ENCODE results near the gene MCF2L.

MCF2L gene

DNA sequence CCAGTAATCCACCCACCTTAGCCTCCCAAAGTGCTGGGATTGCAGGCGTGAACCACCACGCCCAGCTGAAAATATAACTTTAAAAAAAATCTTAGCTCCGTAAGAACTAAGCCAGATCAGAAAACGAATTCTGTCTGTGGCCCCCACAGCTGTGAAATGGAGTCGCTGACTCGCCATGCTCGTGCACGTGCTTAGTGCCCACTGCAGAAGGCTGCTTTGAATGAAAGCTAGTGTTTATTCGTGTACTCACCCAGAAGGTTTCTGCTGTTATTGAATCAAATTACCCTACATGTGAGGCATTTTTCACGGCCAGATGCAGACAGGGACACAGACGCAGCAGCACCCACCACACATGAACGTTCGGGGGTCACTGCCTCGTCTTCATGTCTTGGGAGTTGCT, 74.9 kb downstream of the MCF2L start:
- TF ChIP-seq, protein P1, sequence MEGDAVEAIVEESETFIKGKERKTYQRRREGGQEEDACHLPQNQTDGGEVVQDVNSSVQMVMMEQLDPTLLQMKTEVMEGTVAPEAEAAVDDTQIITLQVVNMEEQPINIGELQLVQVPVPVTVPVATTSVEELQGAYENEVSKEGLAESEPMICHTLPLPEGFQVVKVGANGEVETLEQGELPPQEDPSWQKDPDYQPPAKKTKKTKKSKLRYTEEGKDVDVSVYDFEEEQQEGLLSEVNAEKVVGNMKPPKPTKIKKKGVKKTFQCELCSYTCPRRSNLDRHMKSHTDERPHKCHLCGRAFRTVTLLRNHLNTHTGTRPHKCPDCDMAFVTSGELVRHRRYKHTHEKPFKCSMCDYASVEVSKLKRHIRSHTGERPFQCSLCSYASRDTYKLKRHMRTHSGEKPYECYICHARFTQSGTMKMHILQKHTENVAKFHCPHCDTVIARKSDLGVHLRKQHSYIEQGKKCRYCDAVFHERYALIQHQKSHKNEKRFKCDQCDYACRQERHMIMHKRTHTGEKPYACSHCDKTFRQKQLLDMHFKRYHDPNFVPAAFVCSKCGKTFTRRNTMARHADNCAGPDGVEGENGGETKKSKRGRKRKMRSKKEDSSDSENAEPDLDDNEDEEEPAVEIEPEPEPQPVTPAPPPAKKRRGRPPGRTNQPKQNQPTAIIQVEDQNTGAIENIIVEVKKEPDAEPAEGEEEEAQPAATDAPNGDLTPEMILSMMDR (IDR thresholded peaks at IDR 0.05; ENCODE audit: low read depth, low read length, missing control alignments) = no peak
- no peak overlapping the region for H3K4me3 ChIP-seq (ENCODE audit: low read depth, low read length)
- no peak for DNase-seq (ENCODE audit: low read depth)

DNA sequence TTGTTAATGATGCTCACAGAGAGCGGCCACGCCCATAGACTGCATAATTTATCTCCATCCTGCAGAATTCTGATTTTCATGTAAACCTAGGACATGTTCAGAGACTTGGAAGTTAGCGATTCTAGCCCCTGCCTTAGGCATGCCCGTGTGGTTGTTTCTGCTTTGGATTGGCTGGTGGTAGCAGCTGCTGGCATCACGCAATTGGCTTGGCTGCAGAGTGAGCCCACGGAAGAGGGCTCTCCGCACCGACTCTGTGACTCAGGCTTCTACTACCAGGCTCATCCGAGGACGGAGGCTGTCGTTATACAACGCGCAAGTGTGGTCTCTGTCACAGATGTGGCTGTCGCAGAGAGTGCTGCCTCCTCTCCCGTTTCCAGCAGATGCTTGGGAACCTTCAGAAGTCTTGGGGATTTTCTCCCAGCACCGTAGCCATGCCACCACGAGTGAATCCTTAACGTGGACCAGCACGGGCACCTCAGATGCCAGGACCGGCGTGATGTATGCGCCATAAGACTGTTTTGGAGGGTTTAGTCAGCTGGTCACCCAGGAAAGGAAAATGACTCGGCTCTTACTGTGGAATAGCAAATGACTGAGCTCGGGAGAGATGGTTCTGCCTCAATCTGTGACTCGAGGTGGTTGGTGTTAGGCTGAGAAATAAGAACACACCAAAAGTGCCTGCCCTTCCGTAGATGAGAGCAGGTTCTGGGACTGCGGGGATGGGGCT, 75.5 kb downstream of the MCF2L start:
- TF ChIP-seq, protein P1 (IDR thresholded peaks at IDR 0.05; ENCODE audit: low read depth, low read length, missing control alignments) = no peak
- no peak for DNase-seq (ENCODE audit: low read depth)
- no peak overlapping the region for H3K4me3 ChIP-seq (ENCODE audit: low read depth, low read length)

DNA sequence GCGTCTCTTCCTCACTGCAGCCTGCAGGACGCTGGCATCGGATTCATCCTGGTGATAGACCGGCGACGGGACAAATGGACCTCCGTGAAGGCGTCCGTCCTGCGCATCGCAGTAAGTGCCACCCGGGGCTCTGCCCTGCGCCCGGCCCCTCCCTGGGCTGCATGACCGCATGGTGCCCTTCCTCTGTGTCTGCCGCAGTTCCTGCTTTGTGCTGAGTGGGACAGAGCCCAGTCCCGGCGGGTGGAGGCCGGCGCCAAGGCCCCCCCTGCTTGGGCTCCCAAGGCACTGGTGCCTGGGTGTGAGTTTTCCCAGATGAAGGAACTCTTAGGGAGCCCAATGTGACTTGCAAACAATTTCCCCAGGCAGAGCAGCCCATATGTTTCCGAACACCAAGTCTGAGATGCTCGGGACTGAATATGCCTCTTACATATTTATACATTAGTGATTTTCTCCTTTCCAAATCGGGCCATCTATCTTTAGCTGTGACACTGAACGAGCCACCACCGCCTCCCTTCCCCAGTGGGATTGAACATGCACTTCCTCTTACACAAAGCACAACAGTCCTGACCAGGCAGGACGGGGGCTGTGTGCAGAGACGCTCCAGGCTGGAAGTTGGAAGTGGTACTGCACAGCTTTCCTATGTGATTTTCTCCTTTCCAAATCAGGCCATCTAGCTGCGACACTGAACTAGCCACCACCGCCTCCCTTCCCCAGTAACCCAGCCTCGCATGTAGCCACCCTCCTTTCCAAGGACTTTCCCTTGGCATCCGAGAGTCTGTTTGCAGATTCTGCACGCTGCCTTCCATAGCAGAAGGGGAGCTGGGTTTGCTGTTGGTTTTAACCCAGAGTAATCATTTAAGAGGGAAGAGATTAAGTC, 76.5 kb downstream of the MCF2L start:
- DNase-seq (ENCODE audit: low read depth) = no peak
- H3K4me3 ChIP-seq (ENCODE audit: low read depth, low read length) = no peak overlapping the region
- TF ChIP-seq, protein P1 (IDR thresholded peaks at IDR 0.05; ENCODE audit: low read depth, low read length, missing control alignments) = no peak

DNA sequence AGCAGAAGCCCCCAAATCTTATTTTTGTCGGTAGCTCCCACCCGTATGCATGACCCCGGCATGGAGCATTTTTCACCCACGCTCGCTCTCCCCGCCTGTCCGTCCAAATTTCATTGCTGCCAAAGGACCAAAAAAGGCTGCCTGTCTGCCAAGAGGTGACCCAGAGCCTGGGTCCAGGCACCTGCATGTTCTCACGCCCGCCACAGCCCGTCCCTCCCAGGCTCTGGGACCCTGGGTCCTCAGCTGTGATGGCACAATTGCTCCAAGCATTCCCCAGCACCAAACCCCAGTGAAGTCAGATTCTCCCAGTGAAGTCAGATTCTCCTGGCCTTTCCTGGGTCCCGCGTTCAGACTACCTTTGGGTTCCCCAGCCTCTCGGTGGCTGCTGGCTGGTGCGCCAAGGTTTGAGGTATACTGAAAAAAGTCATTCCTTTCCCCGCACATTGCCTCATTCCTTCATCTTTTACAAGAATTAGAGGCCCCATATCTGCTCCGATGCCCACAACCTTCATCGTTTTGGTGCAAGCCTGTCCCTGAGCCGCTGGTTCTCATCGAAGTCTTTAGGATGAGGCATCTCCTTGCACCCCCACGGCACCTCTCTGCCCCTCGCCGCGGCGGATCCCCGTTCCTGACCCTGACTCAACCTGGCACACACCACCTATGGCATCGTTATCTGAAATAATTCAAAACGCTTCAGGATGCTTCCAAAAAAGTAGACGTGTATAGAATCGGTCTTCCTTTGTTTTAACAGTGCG, 77.3 kb downstream of the MCF2L start:
- no peak for DNase-seq (ENCODE audit: low read depth)
- no peak overlapping the region for H3K4me3 ChIP-seq (ENCODE audit: low read depth, low read length)
- TF ChIP-seq, protein P1 (IDR thresholded peaks at IDR 0.05; ENCODE audit: low read depth, low read length, missing control alignments) = no peak

DNA sequence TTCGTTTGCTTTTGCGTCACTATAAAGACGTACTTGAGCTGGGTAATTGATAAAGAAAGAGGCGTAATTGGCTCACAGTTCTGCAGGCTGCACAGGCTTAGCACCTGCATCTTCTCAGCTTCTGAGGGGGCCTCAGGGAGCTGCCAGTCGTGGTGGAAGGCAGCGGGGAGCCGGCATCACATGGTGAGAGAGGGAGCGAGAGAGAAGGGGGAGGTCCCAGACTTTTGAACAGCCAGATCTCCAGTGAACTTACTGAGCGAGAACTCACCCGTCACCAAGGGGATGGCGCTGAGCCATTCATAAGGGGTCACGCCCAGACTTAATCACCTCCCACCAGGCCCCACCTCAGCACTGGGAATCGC, 77.8 kb downstream of the MCF2L start:
- TF ChIP-seq, protein P1 (IDR thresholded peaks at IDR 0.05; ENCODE audit: low read depth, low read length, missing control alignments) = no peak
- no peak for DNase-seq (ENCODE audit: low read depth)
- H3K4me3 ChIP-seq (ENCODE audit: low read depth, low read length) = no peak overlapping the region

DNA sequence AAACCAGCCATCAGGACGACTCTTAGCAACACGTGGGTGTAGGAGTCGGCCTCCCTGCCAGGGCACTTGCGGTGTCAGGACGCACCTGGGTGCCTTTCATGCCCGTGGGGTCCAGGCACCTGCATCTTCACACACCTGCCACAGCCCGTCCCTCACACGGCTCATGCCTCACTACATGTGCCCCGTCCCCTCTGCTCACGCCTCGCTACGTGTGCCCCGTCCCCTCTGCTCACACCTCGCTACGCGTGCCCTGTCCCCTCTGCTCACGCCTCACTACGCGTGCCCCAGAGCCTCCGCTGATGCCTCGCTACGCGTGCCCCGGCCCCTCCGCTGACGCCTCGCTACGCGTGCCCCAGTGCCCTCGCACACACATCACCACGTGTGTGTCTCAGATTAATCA, 78.6 kb downstream of the MCF2L start:
- no peak overlapping the region for H3K4me3 ChIP-seq (ENCODE audit: low read depth, low read length)
- TF ChIP-seq, protein P1 (IDR thresholded peaks at IDR 0.05; ENCODE audit: low read depth, low read length, missing control alignments) = no peak
- no peak for DNase-seq (ENCODE audit: low read depth)

All from GM12864 (cell line).